ENCODE measurements around the gene KAT7.

Gene KAT7

GRCh38 chr17:49842371-49842770 lies 53.9 kb downstream of the KAT7 start:
- DNase-seq (ENCODE audit: low read depth, low spot score): no peak

- no peak for DNase-seq (ENCODE audit: low read depth, low spot score)
These were observed 54.4 kb downstream of the KAT7 start for GRCh38 chr17:49842846-49843245.

GRCh38 chr17:49843774-49844350 lies 55.4 kb downstream of the KAT7 start:
- DNase-seq (ENCODE audit: low read depth, low spot score): no peak

GRCh38 chr17:49845321-49845720 lies 56.8 kb downstream of the KAT7 start:
- no peak for DNase-seq (ENCODE audit: low read depth, low spot score)

GRCh38 chr17:49846938-49847712 lies 58.6 kb downstream of the KAT7 start:
- no peak for DNase-seq (ENCODE audit: low read depth, low spot score)

GRCh38 chr17:49848019-49848473 lies 59.6 kb downstream of the KAT7 start, which contains the start of gene TAC4:
Gene TAC4, minus strand, starts transcription at chr17:49848069. Its CDS starts 52 bp downstream, at chr17:49848017.
- no peak for DNase-seq (ENCODE audit: low read depth, low spot score)

- DNase-seq (ENCODE audit: low read depth, low spot score): no peak
These were observed 60.3 kb downstream of the KAT7 start for GRCh38 chr17:49848739-49849138.

- no peak for DNase-seq (ENCODE audit: low read depth, low spot score)
These were observed 61.7 kb downstream of the KAT7 start for GRCh38 chr17:49850218-49850610.

- DNase-seq (ENCODE audit: low read depth, low spot score): no peak
These were observed 62.4 kb downstream of the KAT7 start for GRCh38 chr17:49850772-49851386.

- DNase-seq (ENCODE audit: low read depth, low spot score): no peak
These were observed 63.2 kb downstream of the KAT7 start for GRCh38 chr17:49851387-49852291.

- DNase-seq (ENCODE audit: low read depth, low spot score): no peak
These were observed 65.1 kb downstream of the KAT7 start for GRCh38 chr17:49853470-49854015.

GRCh38 chr17:49854126-49854525 lies 65.6 kb downstream of the KAT7 start:
- no peak for DNase-seq (ENCODE audit: low read depth, low spot score)

GRCh38 chr17:49858796-49859195 lies 70.3 kb downstream of the KAT7 start:
- DNase-seq (ENCODE audit: low read depth, low spot score): no peak

GRCh38 chr17:49859991-49860953 lies 71.8 kb downstream of the KAT7 start:
- DNase-seq (ENCODE audit: low read depth, low spot score): no peak

- no peak for DNase-seq (ENCODE audit: low read depth, low spot score)
These were observed 72.8 kb downstream of the KAT7 start for GRCh38 chr17:49861150-49861884.

GRCh38 chr17:49862781-49863331 lies 74.4 kb downstream of the KAT7 start:
- no peak for DNase-seq (ENCODE audit: low read depth, low spot score)

- no peak for DNase-seq (ENCODE audit: low read depth, low spot score)
These were observed 77.5 kb downstream of the KAT7 start for GRCh38 chr17:49866019-49866380.

GRCh38 chr17:49866882-49867413 lies 78.5 kb downstream of the KAT7 start:
- no peak for DNase-seq (ENCODE audit: low read depth, low spot score)

GRCh38 chr17:49869038-49869374 lies 80.5 kb downstream of the KAT7 start:
- no peak for DNase-seq (ENCODE audit: low read depth, low spot score)

Data from iPS DF 19.7 (cell line).